Inflammatory macrophage treated with lipopolysaccharide for 4 hours (primary cell): ENCODE measurements around the gene CTIF.

Experiments
- DNase-seq: peaks from one replicate; pipeline ENCODE4 v3.0.0-alpha.2; 2020

CTIF gene

DNA sequence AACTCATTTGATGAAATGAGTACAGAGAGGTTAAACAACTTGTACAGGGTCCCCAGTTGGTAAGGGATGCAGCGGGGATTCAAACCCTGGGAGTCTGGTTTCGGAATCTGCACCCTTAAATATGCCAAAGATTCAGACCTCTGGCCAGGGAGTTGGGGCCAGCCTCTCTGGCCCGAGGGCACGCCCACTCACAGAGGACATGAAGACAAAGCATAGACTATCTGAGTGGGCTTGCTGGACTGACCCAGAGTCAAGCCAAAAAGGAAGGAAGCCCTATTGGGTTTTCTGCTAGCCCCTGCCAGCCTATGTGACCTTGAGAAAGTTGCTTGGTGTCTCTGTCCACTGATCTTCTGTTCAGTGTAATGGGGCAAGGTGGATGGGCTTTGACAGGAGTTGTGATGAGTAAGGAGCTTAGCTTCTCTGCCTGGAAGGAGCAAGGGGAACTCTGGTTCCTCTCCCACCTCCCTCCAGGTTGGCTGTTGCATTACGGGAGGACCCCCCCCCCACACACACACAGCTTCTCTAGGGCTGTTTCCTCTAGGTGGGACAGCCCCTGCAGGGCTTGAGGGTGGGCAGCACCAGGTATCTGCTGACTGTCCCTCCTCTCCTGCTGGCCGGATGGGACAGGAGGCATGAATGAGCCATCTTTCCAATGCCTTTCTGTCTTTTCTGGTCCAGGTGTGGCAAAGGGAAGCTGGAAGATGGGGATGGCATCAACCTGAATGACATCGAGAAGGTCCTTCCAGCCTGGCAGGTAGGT is 131.3 kb downstream of the CTIF start:
- DNase-seq: no peak

DNA sequence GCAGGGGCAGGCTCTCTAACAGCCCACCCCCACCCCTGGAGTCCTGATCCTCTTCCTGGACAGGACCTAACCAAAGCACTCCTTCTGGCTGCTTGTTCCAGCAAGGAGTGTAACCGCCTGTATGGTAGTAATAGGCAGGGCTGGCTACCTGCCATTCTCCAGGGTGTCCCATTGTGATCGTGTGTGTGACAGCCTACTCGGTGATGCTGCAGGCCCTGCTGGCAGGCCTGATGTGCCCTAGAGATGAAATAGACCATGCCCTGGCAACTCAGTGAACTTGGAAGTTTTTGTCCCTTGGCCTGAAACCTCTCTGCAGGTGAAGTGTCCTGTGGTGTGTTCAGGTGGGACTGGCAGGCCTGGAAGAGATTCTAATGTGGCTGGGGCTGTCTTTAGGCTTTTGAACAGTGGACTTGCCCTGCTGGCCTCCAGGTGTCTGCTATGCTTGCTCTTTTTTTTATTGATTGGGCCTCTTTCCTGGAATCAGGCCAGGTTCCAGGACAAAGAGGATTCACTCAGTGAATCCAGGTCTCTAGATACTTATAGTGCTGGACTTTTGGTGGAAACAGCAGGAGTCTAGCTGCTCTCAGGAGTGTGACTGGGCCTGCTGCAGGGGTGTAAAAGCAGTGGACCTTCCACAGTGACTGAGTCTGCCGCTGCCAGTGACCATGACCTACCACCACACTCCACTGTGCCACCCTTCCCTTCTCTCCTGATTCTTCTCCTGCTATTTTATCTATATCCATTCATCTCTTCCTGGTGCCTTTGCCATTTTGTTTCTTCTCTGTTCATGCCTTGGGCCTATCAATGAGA is 132.1 kb downstream of the CTIF start:
- no peak for DNase-seq

DNA sequence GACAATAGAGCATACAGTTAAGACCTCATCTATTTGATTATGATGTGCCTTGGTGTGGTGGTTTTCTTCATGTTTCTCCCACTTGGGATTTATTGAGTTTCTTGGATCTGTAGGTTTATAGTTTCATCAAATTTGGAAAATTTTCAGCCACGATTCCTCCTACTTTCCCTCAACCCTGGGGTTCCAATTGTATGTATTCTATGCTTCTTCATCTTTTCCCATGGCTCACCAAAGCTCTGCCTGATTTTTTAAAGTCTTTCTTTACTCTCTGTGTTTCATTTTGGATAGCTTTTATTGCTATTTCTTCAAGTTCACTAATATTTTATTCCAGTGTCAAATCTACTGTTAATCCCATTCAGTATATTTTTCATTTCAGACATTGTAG is 132.7 kb downstream of the CTIF start:
- no peak for DNase-seq

DNA sequence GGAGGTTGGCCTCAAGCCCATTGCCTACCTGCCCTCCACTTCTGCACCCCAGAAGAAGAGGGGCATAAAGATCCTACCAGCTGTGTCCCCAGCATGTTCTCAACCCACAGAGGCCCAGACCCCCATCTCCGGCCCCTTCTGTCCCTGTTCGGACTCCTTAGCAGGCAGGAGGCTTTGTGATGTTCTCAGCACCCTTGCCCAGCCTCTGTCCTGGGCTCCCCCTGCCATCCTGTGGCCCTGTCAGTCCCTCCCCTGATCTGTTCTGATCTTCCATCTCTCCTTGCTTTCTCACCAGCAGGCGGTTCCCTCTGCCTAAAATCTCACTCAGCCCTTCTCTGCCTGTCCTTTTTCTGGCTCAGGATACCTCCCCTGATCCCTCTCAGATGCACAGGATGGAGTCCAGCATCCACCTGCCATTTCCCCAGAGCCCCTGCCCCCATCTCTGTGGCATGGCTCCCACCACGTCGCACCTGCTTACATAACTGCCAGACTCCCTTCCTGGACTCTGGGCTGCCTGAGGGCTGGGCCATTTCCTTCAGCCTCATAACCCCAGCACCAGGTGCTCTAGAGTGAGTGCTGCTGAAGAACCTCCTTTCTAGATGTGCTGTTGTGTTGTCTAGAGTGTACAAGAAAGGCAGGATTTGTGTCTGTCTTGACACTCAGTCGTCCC is 134.0 kb downstream of the CTIF start:
- DNase-seq: no peak

DNA sequence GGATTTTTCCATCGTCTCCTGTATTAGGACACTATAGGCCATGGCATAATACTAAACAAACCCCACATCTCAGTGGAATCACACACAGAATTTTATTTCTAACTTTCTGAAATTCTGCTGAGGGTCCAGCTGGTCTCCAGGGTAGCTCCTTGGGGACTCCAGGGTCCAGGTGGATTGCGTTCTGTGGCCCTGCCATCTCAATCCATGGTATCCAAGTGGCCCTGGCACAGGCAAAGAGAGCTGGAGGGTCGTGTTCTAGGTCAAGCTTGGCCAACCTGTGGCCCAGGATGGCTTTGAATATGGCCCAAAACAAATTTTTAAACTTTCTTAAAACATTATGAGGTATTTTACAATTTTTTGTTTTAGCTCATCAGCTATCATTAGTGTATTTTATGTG is 134.6 kb downstream of the CTIF start:
- DNase-seq: no peak

DNA sequence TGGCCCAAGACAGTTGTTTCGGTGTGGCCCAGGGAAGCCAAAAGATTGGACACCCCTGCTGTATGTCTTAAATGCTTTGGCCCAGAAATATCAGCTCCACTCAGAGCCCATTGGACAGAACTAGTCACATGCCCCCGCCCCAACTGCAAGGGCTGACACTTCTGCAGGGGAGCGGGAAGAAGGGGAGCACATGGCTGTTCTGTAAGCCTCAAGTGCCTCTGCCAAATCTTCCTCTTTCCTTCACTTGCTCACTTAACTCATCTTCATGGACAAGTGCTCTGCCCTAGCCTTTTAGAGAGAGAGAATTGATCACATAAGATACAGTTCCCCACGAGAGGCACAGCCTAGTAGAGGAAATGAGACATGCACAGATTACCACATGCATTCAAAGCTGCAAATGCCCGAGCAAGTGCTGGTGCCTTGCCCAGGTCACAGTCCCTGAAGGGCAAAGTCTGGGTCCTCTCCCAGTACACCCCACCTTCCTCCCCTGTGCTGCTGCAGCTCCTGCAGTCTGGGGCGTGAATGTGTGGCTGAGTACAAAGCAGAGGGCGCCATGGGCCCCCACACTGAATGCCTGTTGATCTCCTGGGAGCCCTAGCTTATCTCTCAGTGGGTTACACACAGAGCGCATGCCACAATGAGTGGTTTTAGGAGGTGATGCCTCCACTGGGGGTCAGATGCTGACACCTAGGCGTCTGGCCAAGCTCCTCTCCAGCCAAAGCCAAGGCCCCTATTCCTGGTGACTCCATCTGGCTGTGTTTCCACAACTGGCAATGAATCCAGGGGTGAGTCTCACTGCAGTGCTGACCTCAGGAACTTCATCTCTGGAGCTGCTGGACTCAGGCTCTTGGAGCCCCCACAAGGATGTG is 135.3 kb downstream of the CTIF start:
- DNase-seq: peak; percentile 67

DNA sequence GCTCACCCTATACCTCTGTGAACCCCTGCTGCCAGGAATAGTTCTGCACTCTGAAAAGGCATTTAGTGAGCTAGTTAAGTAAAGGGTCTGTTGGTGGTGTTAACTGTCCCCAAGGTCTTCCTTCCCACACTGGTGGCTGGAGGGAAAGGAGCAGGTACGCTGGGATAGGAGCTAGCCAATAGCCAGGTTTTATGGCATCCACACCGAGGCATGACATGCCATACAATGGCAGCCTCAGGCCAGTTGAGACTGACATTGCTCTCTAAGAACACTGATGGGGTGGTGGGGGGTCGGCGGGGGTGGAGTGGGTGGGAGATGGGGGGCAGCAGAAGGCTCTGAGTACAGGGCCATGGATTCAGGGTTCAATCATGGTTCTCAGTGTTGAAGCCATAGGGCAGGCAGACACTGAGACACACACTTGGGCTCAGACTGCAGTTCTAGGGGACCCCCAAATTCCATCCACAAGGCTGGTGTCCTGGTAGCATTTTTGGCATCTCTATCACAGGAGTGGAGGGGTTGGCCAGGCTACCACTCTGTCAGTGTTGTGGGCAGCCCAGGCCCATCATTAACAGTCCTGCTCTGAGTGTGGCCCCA is 136.0 kb downstream of the CTIF start:
- no peak for DNase-seq

DNA sequence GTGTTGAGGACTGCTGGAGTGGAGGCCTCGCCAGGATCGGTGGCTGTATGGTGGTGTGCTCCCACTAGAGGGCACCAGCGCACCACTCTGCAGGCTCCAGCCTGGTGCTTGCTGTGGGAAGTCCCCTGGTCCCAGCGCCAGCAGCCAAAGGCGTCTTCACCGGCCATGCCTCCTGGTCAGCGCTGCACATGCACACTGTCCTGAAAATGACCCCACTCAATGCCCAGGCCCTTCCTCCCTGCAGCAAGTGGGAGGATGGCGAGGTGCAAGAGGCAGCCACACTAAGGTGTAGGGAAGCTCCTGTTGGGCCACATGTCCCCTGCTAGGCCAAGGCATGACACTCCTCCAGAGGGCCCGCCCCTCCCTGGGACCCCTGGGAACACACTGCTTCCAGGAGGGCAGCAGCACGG is 136.5 kb downstream of the CTIF start:
- peak; percentile 86 for DNase-seq

DNA sequence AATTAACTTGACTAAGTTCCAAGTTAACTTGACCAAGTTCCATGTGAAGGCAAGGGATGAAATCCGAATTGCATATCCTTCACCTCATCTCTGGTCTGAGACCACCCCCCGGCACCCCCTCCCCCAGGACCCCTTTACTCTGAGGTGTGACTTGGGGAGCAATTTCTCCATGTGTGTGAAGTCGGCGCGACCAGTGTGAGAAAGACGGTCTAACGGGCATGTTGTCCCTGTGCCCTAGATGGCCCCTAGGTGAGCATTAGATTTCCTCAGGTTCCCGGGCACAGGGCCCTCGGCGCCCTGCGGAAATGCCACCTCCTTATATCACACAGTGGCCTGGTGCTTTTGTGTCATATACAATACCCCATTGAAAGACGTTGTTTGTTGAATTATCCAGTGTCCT is 137.1 kb downstream of the CTIF start:
- no peak for DNase-seq

DNA sequence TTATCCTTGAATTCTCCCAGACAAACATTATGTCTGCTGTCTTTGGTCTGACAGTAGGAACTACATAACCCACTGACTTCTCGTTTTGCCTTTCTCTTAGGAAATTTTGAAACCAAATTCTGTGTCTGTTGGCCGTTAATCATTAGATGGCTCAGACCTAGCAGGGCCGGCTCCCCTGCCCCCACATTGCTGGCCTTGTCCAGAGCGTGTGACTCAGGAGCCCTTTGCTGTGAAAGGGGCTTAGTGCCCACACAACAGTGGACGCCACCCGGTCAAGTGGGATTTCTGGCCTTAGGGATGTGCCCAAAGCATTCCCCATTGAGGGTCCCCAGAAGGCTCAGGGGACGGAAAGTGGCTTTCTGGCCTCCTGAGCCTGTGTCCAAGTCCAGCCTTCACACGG is 137.5 kb downstream of the CTIF start:
- peak; percentile 81 for DNase-seq

DNA sequence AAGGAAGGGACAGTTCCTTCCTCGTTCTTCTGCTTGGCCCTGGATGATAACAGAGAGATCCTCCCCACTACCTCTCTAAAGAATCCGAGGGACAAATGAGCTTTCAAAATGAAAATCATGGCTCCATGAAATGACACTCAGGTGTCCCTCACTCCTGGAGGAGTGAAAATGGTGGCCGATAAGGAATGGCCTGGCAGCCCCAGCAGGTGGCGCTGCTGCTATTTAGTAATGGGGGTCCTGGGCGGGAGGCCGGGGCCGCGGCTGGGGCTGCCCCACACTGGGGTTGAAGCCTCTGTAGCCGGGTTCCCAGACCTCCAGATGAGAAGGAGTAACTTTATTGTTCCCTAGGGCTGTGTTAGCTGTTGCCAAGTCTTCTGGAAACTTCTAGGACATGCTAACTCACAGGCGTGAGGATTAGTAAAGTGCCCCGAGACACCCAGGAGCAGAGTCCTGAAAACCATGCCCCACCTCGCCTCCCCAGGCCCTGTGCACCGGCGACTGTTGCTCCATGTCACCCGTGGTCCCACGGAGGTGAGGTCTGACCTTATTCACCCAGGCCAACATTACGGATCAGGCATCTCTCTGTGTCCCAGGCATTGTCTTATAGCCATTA is 138.0 kb downstream of the CTIF start:
- peak; percentile 67 for DNase-seq

DNA sequence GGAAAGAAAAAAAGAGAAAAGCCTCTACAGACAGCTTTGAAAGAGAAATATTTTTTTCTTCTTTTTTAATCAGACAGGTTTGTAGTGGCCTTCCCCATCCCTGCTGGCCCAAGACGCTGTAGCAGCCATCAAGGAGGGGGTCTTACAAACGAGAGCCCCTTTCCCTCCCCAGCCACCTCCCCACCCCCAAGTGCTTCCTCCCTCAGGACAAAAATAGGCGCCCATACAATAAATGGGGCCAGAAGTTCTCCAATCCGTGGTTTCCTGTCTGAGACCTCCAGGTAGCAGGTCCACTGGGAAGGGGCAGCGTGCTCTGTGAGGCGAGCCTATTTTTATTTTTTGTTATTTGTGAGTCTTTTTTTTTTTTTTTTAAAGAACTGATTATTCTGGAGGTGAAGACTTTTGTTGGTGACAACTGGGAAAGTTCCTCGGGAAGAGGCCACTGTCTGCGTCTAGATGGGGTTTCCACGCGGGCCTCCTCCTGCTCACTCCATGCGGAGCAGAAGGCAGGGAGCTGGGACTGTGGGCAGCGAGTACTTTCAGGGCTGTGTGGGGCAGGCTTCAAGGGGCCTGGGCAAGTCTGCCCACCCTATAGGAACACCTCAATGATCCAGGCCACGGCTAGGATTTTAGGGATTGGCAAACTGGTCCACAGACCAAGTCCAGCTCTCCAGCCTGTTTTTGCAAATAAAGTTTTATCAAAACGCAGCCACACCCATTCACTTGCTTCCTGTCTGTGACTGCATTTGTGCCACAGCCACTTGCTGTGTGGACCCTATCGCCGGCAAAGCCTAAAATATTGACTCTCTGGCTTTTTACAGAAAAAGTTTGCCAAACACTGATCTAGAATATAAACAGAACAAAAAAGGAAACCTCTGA is 139.6 kb downstream of the CTIF start:
- no peak for DNase-seq

DNA sequence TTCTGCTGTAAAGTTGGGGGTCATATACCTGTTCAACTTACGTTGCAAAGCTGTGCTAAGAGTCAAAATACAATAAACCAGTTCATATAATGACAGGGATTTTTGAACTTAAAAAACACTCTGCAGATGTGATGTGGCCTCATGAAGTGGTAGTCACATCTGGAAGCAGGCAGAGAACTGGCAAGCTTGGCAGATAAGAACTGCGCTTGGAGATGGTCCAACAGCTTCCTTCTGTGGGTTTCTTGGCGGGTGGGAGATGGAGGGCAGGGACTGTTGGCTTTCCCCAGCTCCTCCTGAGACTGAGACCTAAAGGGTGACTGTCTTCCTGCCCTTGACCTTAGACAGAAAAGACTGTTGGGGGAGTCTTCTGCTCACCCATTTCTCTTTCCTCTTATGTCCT is 140.4 kb downstream of the CTIF start:
- DNase-seq: no peak

DNA sequence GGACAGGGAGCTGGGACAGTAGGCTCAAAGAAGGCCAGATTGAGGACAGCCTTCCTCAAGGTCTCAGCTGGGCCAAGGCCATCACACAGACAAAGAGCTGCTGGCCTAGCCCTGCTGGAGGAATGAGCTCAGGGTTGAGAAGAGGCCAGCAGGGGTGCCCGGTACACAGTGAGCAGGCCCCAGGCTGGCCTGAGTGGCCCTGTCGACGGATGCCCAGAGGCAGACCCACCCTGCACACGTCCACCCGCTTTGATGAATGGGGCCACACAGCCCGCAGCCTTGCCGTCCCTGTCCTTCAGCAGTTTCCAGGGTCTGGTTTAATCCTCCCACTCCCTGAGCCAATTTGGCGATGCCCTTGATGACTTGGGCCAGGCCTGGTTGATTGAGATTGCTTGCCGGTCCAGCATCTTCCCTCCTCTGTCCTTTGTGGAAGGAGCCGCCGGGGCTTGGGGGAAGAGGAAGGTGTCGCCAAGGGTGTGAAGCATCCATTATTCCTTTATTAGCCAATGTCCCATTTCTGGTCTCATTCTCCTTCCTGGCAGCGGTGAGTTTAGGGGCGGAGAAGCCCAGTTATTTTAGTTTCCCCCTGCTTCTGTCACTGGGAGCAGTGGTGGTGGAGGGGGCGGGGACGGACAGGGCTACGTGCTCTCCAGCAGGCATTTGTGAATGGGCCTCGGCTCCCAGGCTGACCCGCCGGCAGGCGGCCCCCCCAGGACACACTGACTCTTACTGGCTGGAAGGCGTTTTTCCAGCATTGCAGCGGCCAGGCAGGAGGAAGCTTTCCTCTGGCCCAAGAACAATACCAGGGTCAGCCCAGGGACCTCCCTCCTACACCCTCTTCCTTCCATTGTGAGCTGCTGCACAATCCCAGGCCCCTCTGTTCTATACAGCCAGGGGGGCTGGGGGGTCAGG is 141.8 kb downstream of the CTIF start:
- DNase-seq: no peak

DNA sequence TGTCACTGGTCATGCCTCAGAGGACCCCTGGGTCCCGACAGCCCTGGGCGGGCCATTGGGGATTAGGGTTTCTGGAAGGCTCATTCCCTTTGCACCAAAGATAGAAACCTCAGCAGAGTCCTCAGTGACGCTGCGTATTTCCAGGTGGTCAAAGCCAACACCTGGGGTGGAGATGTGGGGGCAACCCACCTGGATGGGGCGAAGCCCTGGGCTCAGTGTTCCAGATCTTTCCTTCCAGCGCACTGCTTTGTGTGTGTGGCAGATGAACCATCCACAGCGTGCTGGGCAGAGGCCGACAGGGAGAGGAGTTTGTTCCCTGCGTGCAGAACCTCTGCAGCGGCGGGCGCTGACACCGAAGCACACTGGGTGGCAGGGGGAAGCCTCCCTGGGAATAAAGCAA is 143.9 kb downstream of the CTIF start:
- no peak for DNase-seq

DNA sequence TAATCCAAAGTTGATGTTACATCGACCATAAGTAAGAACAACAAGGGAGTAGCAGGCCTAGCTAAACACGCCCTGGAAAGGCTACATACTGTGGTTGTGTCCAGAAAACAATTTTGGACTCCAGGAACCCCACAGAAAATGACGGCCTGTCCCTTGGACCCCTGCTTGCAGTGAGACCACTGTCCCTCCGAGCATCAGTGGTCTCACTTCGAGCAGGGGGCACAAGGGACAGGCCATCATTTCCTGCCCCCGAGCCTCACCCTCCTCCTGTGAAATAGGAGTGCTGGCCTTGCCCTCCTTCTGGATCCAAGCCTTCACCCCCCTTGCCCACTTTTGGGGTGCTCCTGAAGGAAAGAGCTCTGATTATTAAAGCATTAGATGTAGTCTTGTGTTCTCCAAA is 144.4 kb downstream of the CTIF start:
- DNase-seq: no peak

DNA sequence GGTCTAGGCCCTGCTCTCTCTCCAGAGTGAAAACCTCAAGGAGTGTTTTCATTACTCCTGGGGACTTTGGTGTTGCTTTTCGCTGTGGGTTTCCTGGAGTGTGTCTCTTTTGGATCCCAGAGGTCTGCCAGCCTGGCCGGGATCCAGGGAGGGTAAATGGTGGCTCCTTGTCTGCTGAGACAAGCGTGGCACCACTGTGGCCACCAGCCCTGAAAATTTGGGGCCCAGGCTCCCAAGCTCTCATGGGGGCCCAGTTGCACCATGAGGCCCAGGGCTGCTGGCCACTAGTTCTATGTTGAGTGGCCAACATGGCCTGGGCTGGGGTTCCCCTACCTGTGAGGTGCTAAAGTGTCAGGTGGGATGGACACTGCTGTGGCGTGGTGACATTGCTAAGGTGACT is 144.8 kb downstream of the CTIF start:
- DNase-seq: no peak

DNA sequence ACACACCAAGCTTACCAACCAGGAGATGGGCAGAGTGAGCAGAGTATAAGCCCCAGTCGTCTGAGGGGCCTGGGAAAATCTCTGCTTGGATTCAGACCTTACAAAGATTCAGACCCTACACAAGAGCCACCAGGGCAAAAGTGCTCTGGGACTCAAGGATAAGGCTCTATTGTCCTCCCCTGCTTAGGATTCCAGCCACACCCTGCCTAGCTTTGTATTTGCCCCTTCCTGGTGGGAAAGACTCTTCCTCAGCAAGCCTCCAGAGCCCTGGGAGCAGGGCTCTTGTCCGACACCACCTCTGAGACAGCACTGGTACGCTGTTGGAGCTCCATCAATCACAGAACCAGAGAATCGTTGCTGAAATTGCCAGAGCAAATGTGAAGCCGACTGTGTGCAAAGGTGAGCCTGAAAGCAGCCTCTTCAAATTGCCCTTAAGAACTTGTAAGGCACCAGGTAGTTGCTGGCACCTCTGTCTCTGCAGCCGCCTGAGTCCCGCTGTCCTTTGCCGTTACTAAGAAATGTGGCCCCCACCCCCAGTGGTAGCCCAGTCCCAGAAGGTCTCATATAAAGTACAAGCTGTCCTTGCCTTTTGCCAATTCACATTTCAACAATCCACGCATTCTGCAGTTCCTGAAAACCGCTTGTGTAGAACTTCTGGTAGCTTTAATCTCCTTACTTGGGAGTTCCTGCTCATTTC is 148.7 kb downstream of the CTIF start:
- no peak for DNase-seq

DNA sequence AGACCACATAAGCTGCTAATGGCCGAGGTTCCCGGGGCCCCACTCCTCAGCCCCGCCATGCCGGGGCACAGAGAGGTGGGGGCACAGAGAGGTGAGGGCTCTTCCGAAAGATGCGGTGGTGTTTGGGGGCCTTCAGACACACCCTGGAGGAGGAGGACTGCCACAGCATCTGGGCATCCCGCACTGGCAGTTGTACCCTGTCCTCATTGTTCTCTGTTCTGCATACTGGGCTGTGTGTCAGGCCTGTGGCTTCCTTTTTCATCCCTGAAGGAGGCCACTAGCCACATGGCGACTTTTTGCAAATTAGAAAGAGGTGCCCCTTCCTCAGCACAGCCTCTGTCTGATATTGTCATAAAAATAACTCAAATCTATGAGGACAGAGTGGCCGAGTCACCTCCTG is 150.1 kb downstream of the CTIF start:
- DNase-seq: no peak
